Natural killer cell (primary cell): ENCODE results near the gene CATSPERE. TPM values are rescaled to one million over a fixed set of nuclear protein-coding genes. Genes with fewer than 3 reads are reported as not detected.

Experiments used
- ATAC-seq, 3 donors: fragments of 150-1000 bp in 2 of 3; fragments of 200-7000 bp in 1 of 3; cut with Tn5 transposase; 1 replicate in 1 of 3; 2 replicates in 2 of 3; pipeline ENCODE4 v1.10.0; 2021; ENCODE audit warnings: mild to moderate bottlenecking in 2 of 3, moderate library complexity in 2 of 3
- DNase-seq, 2 donors: peaks; one replicate each; pipeline versions ENCODE4 v3.0.0 to v3.0.0-alpha.2; 2013 to 2021; ENCODE audit warnings: mixed read lengths in 1 of 2
- H3K27ac ChIP-seq: one replicate; pipeline ENCODE4 v1.5.1; 2013; ENCODE audit warnings: mild to moderate bottlenecking, low read length
- H3K27me3 ChIP-seq: one replicate; pipeline ENCODE4 v1.6.1; 2013; ENCODE audit warnings: low read length; ENCODE audit not compliant: control insufficient read depth, insufficient read depth
- H3K36me3 ChIP-seq: one replicate; pipeline ENCODE4 v1.6.1; 2013; ENCODE audit warnings: low read length; ENCODE audit not compliant: control insufficient read depth, insufficient read depth
- H3K4me1 ChIP-seq: one replicate; pipeline ENCODE4 v1.6.1; 2013; ENCODE audit warnings: low read length; ENCODE audit not compliant: control insufficient read depth, insufficient read depth
- H3K4me3 ChIP-seq: one replicate; pipeline ENCODE4 v1.5.1; 2013; ENCODE audit warnings: low read length
- H3K9me3 ChIP-seq: one replicate; pipeline ENCODE4 v1.6.1; 2013; ENCODE audit warnings: low read length; ENCODE audit not compliant: control insufficient read depth, insufficient read depth
- H3K27ac Mint-ChIP-seq, 2 donors: one replicate each; pipeline ENCODE4 v1.8.0; 2022; ENCODE audit warnings: mild to moderate bottlenecking in 2 of 2, mixed read lengths in 2 of 2, moderate library complexity in 1 of 2
- H3K27me3 Mint-ChIP-seq, 2 donors: one replicate each; pipeline ENCODE4 v1.8.0; 2022; ENCODE audit warnings: low read depth in 2 of 2, mixed read lengths in 2 of 2
- H3K36me3 Mint-ChIP-seq: one replicate; pipeline ENCODE4 v1.8.0; 2022; ENCODE audit warnings: mixed read lengths
- H3K4me1 Mint-ChIP-seq, 2 donors: one replicate each; pipeline ENCODE4 v1.8.0; 2022; ENCODE audit warnings: mixed read lengths in 2 of 2
- H3K4me3 Mint-ChIP-seq: one replicate; pipeline ENCODE4 v1.8.0; 2022; ENCODE audit warnings: mild to moderate bottlenecking, moderate library complexity, mixed read lengths
- H3K9me3 Mint-ChIP-seq, 2 donors: one replicate each; pipeline ENCODE4 v1.8.0; 2022; ENCODE audit warnings: mixed read lengths in 2 of 2
- WGBS: methylation state at CpG from one replicate; pipeline ENCODE4 v1.1.7; 2013; ENCODE audit warnings: missing lambda C conversion rate; ENCODE audit not compliant: insufficient coverage; 5-methylcytosine and 5-hydroxymethylcytosine counted together
- intact Hi-C: fragments of 100-400 bp; cut with micrococcal nuclease; formaldehyde crosslinking; loops from one replicate; pipeline ENCODE4 v1.14.2; 2022
- total RNA-seq, 4 donors: library from RNA; stranded (reverse); fragments of 120-200 nt in 1 of 4; gene quantifications; one replicate each; pipeline versions ENCODE4 v1.2.3 to v1.2.4, GENCODE V29; 2013 to 2022
- TF ChIP-seq, protein P1 (sequence below): fragments of 200-600 bp; IDR thresholded peaks from one replicate; pipeline ENCODE4 v1.8.0; 2022; ENCODE audit warnings: antibody characterized with exemption

Gene CATSPERE
- total RNA-seq, 3 donors from 2014 or later (not counting 1 experiment from before 2014, with no cell fraction given), result 0.79 to 1.4 (median 0.80) TPM

DNA sequence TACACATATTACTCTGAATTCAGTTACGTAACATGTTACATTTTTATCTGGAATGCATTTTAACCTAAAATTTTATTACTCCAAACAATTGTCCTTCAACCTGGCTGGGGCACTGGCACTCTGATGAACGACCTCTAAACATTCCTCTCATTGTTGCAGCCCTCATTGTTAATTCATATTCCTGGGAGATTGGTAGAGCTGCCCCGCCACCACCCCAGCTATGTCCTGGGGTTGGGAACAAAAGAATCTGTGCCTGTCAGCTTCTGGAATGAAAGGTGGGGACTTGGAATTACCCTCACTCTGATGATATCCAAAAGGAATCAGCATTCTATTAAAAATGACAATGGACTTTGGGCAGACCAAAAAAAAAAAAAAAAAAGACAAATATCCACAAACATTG, 153.8 kb downstream of the CATSPERE start:
- H3K4me3 Mint-ChIP-seq, result no peak overlapping the region
- Histone ChIP-seq H3K27me3 (no peaks in the 10 kb centered on the region), H3K4me1 (no peaks in the 10 kb centered on the region), H3K4me3 (no peak overlapping the region), H3K9me3 (no peaks in the 10 kb centered on the region), H3K27ac (no peak overlapping the region), H3K36me3 (no peaks in the 10 kb centered on the region)
- H3K27me3 Mint-ChIP-seq, result peaks cover 3 to 9% of the 10 kb centered on the region in 2 donors
- DNase-seq (no peak), ATAC-seq (no peak)
- TF ChIP-seq, protein P1, sequence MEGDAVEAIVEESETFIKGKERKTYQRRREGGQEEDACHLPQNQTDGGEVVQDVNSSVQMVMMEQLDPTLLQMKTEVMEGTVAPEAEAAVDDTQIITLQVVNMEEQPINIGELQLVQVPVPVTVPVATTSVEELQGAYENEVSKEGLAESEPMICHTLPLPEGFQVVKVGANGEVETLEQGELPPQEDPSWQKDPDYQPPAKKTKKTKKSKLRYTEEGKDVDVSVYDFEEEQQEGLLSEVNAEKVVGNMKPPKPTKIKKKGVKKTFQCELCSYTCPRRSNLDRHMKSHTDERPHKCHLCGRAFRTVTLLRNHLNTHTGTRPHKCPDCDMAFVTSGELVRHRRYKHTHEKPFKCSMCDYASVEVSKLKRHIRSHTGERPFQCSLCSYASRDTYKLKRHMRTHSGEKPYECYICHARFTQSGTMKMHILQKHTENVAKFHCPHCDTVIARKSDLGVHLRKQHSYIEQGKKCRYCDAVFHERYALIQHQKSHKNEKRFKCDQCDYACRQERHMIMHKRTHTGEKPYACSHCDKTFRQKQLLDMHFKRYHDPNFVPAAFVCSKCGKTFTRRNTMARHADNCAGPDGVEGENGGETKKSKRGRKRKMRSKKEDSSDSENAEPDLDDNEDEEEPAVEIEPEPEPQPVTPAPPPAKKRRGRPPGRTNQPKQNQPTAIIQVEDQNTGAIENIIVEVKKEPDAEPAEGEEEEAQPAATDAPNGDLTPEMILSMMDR, result no peak
- H3K27ac Mint-ChIP-seq, result no peak overlapping the region
- H3K36me3 Mint-ChIP-seq, result no peaks in the 10 kb centered on the region
- H3K9me3 Mint-ChIP-seq, result no peaks in the 10 kb centered on the region
- WGBS, result 81% methylated on average over 2 of the region's 3 CpGs
- intact Hi-C loops, result no loop called here
- H3K4me1 Mint-ChIP-seq, result no peaks in the 10 kb centered on the region

- no peaks in the 10 kb centered on the region for H3K27me3 ChIP-seq
- H3K9me3 ChIP-seq, result no peaks in the 10 kb centered on the region
- no peaks in the 10 kb centered on the region for H3K36me3 ChIP-seq
- Mint-ChIP-seq H3K4me1 (no peaks in the 10 kb centered on the region), H3K27me3 (peaks cover 3 to 9% of the 10 kb centered on the region in 2 donors), H3K9me3 (no peaks in the 10 kb centered on the region), H3K27ac (no peak overlapping the region), H3K36me3 (no peaks in the 10 kb centered on the region), H3K4me3 (no peak overlapping the region)
- TF ChIP-seq, protein P1, result no peak
- DNase-seq, result no peak
- no peaks in the 10 kb centered on the region for H3K4me1 ChIP-seq
- no peak for ATAC-seq
- intact Hi-C loops, result no loop called here
- 93% methylated on average over 6 of the region's 6 CpGs for WGBS
- no peak overlapping the region for H3K27ac ChIP-seq
- no peak overlapping the region for H3K4me3 ChIP-seq
Observed at GRCh38 chr1:244615301-244615700, 154.2 kb downstream of the CATSPERE start.

GRCh38 chr1:244626709-244627108, 165.6 kb downstream of the CATSPERE start:
- H3K4me1 ChIP-seq, result no peaks in the 10 kb centered on the region
- intact Hi-C loops, result no loop called here
- H3K4me3 ChIP-seq, result no peak overlapping the region
- no peaks in the 10 kb centered on the region for H3K36me3 ChIP-seq
- TF ChIP-seq, protein P1, result no peak
- Mint-ChIP-seq H3K36me3 (no peaks in the 10 kb centered on the region), H3K4me1 (no peaks in the 10 kb centered on the region), H3K4me3 (no peak overlapping the region), H3K27ac (no peak overlapping the region), H3K27me3 (peaks cover 18 to 31% of the 10 kb centered on the region in 2 donors), H3K9me3 (no peaks in the 10 kb centered on the region)
- ATAC-seq (no peak), DNase-seq (no peak)
- WGBS, result 78% methylated on average over 4 of the region's 4 CpGs
- H3K27me3 ChIP-seq, result no peaks in the 10 kb centered on the region
- H3K9me3 ChIP-seq, result no peaks in the 10 kb centered on the region
- no peak overlapping the region for H3K27ac ChIP-seq

DNA sequence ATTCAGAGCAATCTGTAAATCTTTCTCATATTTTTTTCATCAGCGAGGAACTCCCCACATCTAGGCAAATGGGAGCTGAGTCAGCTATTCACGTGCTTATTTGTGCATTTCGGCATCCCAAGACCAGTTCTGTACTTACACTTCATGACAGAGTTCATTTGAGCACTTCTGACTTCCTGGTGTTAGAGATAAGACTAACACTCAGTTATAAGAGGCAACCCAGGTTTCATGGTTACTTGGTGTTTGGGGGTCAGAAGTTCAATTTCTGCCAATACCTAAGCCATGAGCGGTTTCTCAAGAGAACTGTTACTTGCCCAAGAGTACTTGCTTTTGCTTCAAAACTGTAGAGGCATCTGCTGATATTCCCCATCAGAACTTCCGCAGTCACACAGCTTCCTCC, 167.7 kb downstream of the CATSPERE start:
- H3K27ac Mint-ChIP-seq, result no peak overlapping the region

More for the DNA sequence above, 167.7 kb downstream of the CATSPERE start:
- ATAC-seq (no peak), DNase-seq (no peak)
- 79% methylated on average over 5 of the region's 5 CpGs for WGBS
- Mint-ChIP-seq H3K36me3 (no peaks in the 10 kb centered on the region), H3K9me3 (no peaks in the 10 kb centered on the region), H3K27me3 (peaks cover 20 to 33% of the 10 kb centered on the region in 2 donors), H3K4me1 (no peaks in the 10 kb centered on the region), H3K4me3 (no peak overlapping the region)
- Histone ChIP-seq H3K9me3 (no peaks in the 10 kb centered on the region), H3K4me1 (no peaks in the 10 kb centered on the region), H3K36me3 (no peaks in the 10 kb centered on the region), H3K4me3 (no peak overlapping the region), H3K27me3 (no peaks in the 10 kb centered on the region), H3K27ac (no peak overlapping the region)
- intact Hi-C loops, result no loop called here
- TF ChIP-seq, protein P1, result no peak
